Cardiac atrium fibroblast (primary cell): Measurements from ENCODE around the gene IKZF2. TPM values are rescaled to one million over a fixed set of nuclear protein-coding genes. Genes with fewer than 3 reads are reported as not detected.

Experiments
- total RNA-seq: library from RNA; depleted of rRNA; stranded (reverse); fragments of >200 nt; gene quantifications from 2 replicates; pipeline ENCODE4 v1.2.3, GENCODE V29; 2015

IKZF2 gene
- total RNA-seq, result 15.2 and 18.6 TPM in 2 replicates

GRCh38 chr2:213151437-213152064 lies at the start of gene IKZF2:
TSS of gene IKZF2 (minus strand) at chr2:213151612. CDS start at chr2:213148629, 2,983 bp downstream.

Other genes with a start within 250 kb of the IKZF2 start
- gene SPAG16, start 132.9 kb upstream of the IKZF2 start, total RNA-seq, result 9.0 and 9.1 TPM in 2 replicates